NCI-H748 treated with DMSO at 0.1 percent for 48 hours (cell line): ENCODE data around the gene ANKRD13C.
"Not testable (repeated sequence)": the region's sequence is repeated elsewhere in the genome, so short reads cannot be mapped to it uniquely, and the experiment has no call there.

Experiments
- DNase-seq: peaks from one replicate; lab custom pipeline; 2025; lab: John Stamatoyannopoulos, UW

Gene ANKRD13C, protein sequence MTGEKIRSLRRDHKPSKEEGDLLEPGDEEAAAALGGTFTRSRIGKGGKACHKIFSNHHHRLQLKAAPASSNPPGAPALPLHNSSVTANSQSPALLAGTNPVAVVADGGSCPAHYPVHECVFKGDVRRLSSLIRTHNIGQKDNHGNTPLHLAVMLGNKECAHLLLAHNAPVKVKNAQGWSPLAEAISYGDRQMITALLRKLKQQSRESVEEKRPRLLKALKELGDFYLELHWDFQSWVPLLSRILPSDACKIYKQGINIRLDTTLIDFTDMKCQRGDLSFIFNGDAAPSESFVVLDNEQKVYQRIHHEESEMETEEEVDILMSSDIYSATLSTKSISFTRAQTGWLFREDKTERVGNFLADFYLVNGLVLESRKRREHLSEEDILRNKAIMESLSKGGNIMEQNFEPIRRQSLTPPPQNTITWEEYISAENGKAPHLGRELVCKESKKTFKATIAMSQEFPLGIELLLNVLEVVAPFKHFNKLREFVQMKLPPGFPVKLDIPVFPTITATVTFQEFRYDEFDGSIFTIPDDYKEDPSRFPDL

GRCh38 chr1:70354332-70355110 lies at the start of gene ANKRD13C:
Gene ANKRD13C, minus strand, starts transcription at chr1:70354722. Its CDS starts 314 bp downstream, at chr1:70354408.
- DNase-seq, result peak; percentile 88

GRCh38 chr1:70403759-70404158 lies 49.2 kb upstream of the ANKRD13C start:
- DNase-seq, result no peak

DNA sequence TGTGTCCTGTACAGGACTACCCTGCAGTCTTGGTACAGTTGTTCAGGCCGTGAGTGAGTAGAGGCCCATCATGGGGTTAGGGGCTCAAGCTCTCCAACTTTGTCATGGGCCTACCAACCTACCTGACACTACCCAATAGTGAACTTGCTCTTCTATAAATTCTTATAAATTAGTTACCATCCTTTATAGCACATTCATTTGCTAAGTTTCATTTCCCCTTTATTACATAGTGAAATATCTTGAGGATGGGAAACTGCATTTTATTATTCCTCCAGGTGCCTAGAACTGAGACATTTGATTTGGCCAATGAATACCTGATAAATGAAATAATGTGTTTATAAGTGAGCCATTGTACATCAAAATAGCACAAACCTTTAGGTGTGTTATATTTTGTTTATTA lies 47.5 kb upstream of the ANKRD13C start:
- DNase-seq, result no peak

DNA sequence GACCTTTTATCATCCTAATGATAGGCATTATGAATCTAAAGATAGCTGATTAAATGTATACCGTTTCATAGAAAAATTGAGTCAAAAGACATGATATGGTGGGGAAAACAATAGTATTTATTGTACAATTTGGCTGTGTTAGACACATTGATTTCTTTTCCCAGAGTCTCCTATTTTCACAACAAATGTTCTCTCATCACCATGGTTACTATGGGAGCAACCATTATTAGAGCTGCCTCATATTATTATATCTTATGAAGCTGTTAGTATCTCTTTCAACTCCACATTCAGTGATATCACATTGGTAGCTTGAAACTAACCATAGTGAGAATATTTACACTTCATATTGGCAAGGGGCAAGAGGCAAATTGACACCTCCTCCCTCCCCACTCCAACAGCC lies 45.8 kb upstream of the ANKRD13C start:
- DNase-seq, result no peak

DNA sequence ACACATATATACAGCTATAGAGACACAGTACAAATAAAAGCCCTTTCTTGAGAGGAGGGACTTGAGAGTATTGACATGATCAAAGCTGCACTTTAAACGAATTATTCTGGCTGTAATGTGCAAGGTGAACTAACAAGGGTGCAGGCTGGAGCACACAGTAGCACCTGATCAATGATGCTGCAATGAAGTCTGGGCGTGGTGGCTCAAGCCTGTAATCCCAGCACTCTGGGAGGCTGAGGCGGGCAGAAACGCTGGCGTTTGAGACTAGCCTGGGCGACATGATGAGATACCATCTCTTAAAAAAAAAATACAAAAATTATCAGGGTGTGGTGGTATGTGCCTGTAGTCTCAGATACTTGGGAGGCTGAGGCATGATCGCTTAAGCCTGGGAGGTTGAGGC lies 42.5 kb upstream of the ANKRD13C start:
- DNase-seq, result peak; percentile 8

- no peak for DNase-seq
These were observed 42.1 kb upstream of the ANKRD13C start for GRCh38 chr1:70396607-70397006.

GRCh38 chr1:70392626-70393025 lies 38.1 kb upstream of the ANKRD13C start:
- no peak for DNase-seq

GRCh38 chr1:70387507-70387906 lies 33.0 kb upstream of the ANKRD13C start:
- DNase-seq, result no peak

- no peak for DNase-seq
These were observed 31.6 kb upstream of the ANKRD13C start for GRCh38 chr1:70386121-70386520.

DNA sequence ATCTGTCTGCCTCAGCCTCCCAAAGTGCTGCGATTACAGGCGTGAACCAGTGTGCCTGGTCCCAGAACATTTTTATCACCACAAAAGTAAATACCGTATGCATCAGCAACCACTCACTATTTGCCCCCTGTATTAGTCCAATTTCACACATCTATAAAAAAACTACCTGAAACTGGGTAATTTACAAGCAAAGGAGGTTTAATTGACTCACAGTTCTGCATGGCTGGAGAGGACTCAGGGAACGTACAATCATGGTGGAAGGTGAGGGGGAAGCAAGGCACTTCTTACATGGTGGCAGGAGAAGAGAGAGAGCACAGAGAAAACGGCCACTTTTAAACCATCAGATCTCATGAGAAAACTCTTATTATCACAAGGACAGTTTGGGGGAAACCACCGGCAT lies 31.0 kb upstream of the ANKRD13C start:
- DNase-seq, result no peak

GRCh38 chr1:70384542-70384941 lies 30.0 kb upstream of the ANKRD13C start:
- DNase-seq, result no peak

- no peak for DNase-seq
These were observed 29.0 kb upstream of the ANKRD13C start for GRCh38 chr1:70383483-70383882.

DNA sequence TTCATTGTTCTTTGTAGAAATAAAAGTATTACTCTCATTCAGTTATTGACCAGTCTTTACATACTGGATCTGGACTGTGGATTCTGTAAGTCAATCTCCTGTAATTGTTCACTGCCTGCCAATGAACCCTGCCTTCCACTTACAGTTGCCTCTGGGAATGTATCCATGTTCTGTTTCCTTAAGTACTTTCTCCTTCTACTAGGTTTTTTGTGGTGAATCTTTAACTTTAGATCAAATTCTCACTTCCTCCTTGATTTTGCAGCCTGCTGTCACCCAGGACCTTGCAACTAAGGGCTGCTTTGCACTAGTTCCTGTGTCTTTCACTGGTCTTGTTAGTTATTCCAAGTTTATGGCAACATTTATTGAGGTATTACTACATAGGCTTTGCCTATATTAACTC lies 28.2 kb upstream of the ANKRD13C start:
- no peak for DNase-seq

GRCh38 chr1:70376196-70376595 lies 21.7 kb upstream of the ANKRD13C start:
- no peak for DNase-seq

GRCh38 chr1:70373580-70373979 lies 19.1 kb upstream of the ANKRD13C start:
- not testable (repeated sequence) for DNase-seq

DNA sequence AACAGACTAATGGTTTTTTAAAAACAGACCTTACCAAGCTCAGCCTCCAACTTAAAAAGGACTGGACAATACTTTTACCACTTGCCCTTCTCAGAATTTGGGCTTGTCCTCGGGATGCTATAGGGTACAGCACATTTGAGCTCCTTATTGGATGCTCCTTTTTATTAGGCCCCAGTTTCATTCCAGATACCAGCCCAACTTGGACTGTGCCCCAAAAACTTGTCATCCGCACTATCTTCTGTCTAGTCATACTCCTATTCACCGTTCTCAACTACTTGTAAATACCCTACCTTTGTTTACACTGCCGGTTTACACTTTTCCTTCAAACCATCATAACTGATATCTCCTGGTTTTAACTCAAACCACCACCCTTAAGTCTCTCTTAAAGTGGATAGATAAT lies 17.9 kb upstream of the ANKRD13C start:
- no peak for DNase-seq

- not testable (repeated sequence) for DNase-seq
These were observed 17.1 kb upstream of the ANKRD13C start for GRCh38 chr1:70371586-70371985.

- DNase-seq, result not testable (repeated sequence)
These were observed 12.9 kb upstream of the ANKRD13C start for GRCh38 chr1:70367397-70367796.

DNA sequence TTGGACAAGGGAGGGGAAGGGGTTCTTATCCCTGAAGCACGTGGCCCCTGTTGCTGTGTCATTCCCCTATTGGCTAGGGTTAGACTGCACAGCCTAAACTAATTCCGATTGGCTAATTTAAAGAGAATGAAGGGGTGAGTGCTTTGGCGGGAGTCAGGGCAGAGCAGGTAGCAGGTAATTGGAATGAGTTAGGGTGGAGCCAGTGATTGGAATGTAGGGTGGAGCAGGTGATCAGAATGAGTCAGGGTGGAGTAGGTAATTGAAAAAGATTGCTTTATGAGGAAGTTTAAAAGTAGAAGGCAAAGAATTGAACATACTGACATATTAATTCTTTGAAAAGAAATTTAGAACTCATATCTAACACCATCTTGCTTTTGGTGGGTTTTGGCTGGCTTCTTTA lies 12.5 kb upstream of the ANKRD13C start:
- DNase-seq, result not testable (repeated sequence)

GRCh38 chr1:70366425-70366952 lies 12.0 kb upstream of the ANKRD13C start:
- DNase-seq, result not testable (repeated sequence)

DNA sequence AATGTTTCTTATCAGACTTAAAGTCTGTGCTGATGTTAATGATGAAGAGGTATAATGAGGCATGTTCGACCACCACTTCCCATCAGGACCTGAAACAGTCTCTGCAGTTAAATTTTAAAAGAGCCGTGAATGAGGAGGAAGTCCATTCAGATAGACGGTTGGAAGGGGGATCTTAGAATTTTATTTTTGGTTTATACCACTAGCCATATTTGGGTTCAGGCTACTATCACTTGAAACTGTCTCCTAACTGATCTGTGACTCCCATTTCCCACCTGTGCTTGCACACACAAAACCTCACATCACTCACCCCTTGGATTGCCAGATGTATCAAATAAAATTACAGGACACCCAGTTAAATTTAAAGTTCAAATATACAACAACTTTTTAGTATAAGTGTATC lies 9.9 kb upstream of the ANKRD13C start:
- DNase-seq, result no peak

- DNase-seq, result no peak
These were observed 7.3 kb upstream of the ANKRD13C start for GRCh38 chr1:70361727-70362398.
